CD4-positive, alpha-beta T cell treated with Interleukin-21 for 1 hour (primary cell): ENCODE measurements around the gene APLP2.
"Not testable (repeated sequence)": the region's sequence is repeated elsewhere in the genome, so short reads cannot be mapped to it uniquely, and the experiment has no call there.

Experiments
- DNase-seq: peaks from one replicate; pipeline ENCODE4 v3.0.0-alpha.2; 2020

The APLP2 gene

GRCh38 chr11:130092661-130093060 is 23.0 kb downstream of the APLP2 start:
- no peak for DNase-seq

DNA sequence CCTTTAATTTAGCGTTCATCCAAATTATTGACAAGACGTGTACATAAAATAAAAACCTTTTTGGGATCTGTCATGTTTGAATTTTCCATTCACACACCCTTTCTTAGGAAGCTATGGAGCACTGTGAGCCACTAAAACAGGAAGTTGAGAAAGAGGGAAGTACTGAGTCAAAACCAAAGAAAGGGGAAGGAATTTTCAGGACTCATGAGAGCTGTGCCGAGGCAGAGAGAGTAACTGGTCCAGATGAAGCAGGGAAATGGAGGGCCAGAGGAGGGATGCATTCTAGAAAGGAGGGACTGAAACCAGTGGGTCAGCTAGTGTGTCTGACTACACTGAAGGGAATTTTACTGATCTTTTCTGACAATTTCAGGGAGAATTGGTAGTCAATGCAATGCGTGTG is 24.9 kb downstream of the APLP2 start:
- no peak for DNase-seq

GRCh38 chr11:130095326-130095725 is 25.6 kb downstream of the APLP2 start:
- no peak for DNase-seq

- DNase-seq, result no peak
Measured at GRCh38 chr11:130096042-130096441, 26.3 kb downstream of the APLP2 start.

GRCh38 chr11:130096823-130097222 is 27.1 kb downstream of the APLP2 start:
- no peak for DNase-seq

GRCh38 chr11:130097285-130097684 is 27.6 kb downstream of the APLP2 start:
- DNase-seq, result no peak

- no peak for DNase-seq
Measured at GRCh38 chr11:130099356-130099755, 29.7 kb downstream of the APLP2 start.

DNA sequence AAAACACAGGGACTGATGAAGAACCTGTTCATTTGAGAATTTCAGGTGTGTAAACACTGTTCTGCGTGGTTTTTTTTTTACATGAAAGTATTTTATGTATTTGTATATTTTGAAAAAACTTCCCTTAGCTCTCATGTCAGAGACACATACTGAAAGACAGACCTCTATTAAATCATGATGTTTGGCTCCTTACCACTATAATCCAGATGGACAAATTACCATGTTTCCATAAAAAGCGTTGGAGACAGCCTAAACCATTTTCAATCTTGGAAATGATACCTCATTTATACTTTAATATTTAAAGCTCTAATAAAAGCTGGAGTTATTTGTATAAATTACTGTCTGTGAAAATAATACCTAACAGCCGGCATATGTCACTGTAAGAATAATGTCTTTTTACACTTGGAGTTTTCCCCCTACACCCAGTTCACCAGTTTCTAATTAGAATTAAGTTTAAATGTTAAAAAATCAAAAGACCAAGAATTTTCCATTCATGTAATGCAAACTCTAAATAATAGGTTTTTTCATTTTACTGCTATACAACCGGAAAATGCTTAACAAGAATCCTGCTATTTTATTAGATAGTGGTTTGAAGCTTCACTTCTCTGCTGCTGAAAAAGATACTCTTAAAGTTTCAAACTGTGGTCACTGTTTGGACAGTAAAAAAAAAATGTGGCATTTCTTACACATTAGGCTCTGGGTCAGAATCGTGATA is 30.8 kb downstream of the APLP2 start:
- no peak for DNase-seq

GRCh38 chr11:130101661-130102060 is 32.0 kb downstream of the APLP2 start:
- no peak for DNase-seq

- DNase-seq, result no peak
Measured at GRCh38 chr11:130102301-130103249, 32.9 kb downstream of the APLP2 start.

- no peak for DNase-seq
Measured at GRCh38 chr11:130103296-130103814, 33.7 kb downstream of the APLP2 start.

GRCh38 chr11:130106381-130106780 is 36.7 kb downstream of the APLP2 start:
- DNase-seq, result no peak

DNA sequence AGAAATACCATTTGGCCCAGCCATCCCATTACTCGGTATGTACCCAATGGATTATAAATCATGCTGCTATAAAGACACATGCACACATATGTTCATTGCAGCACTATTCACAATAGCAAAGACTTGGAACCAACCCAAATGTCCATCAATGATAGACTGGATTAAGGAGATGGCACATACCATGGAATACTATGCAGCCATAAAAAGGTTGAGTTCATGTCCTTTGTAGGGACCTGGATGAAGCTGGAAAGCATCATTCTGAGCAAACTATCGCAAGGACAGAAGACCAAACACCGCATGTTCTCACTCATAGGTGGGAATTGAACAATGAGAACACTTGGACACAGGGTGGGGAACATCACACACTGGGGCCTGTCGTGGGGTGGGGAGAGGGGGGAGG is 39.0 kb downstream of the APLP2 start:
- DNase-seq, result not testable (repeated sequence)

DNA sequence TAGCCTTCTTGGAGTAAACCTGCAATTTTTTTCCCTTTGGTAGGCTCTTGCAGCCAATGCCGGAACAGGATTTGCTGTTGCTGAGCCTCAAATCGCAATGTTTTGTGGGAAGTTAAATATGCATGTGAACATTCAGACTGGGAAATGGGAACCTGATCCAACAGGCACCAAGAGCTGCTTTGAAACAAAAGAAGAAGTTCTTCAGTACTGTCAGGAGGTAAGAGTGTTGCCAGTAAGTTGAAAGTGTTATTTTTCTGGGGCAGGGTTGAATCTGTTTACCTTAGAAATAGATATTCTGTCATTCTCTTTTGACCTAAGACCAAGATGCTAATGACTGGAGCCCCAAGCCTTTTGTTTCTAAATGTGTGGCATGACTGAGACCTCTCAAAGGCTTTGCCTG is 39.7 kb downstream of the APLP2 start:
- DNase-seq, result no peak

DNA sequence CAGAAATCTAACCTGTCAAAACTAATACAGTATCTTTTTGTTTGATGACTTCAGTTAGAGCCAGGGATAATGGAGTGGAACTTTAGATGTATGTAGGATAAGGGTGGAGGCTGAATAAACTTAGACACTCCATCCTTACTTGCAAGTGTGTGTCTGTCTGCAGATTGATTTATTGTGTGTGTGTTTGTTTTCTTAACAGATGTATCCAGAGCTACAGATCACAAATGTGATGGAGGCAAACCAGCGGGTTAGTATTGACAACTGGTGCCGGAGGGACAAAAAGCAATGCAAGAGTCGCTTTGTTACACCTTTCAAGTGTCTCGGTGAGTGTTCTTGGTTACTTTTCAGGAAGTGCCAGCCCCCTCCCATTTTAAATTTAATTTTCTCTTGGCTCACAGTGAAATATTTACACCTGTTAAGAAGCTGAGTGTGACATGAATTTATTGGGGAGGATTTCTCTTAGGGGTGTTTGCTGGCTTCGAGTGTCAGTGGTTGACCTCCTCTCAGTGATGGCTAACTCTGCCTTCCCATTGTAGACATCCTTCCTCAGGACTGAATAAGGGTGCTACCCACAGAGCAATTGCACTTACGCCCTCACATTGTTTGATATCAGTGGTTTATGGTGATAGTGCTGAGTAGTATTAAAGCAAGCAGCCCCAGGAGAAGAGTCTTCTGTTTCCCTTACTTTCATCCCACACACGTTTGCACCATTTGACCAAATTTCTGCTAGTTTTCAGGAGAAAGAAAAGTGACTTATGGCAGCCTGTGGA is 40.8 kb downstream of the APLP2 start:
- no peak for DNase-seq

GRCh38 chr11:130112071-130112830 is 42.6 kb downstream of the APLP2 start:
- DNase-seq, result no peak

GRCh38 chr11:130114281-130114680 is 44.6 kb downstream of the APLP2 start:
- DNase-seq, result no peak

GRCh38 chr11:130114726-130115125 is 45.0 kb downstream of the APLP2 start:
- no peak for DNase-seq

DNA sequence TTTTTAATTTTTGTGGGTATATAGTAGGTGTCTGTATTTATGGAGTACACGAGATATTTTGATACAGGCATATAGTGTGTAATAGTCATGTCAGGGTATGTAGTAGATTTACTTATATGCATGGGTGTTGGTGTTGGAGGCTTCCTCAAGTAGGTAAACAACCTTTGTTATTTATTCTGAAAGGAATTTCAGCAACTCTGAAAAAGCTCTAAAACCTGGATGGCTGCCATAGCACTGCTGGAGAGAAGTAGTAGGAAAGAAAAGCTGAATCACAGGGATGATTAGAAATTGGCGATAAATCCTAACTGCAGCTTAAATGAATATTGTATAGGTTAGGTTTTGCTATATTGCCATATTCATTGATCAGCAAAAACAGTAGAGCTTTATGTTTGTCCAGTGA is 45.5 kb downstream of the APLP2 start:
- no peak for DNase-seq

GRCh38 chr11:130118165-130118564 is 48.5 kb downstream of the APLP2 start:
- no peak for DNase-seq

GRCh38 chr11:130118636-130119387 is 49.1 kb downstream of the APLP2 start:
- peak; percentile 38 for DNase-seq

GRCh38 chr11:130120045-130120444 is 50.4 kb downstream of the APLP2 start:
- no peak for DNase-seq
